ENCODE measurements around the gene MYO19. TPM values are rescaled to one million over a fixed set of nuclear protein-coding genes. Genes with fewer than 3 reads are reported as not detected.
A peak's percentile ranks its signal among the peaks of the same experiment; 100 is the strongest.

The MYO19 gene
- 37.1 TPM for total RNA-seq (ENCODE audit: insufficient read depth, low replicate concordance)

GRCh38 chr17:36534840-36535668 is at the start of gene MYO19, which contains the start of gene PIGW:
MYO19 (minus strand) TSS chr17:36534868; CDS start chr17:36532538, 2,330 bp downstream.
PIGW (plus strand) TSS chr17:36534987; CDS start chr17:36537102, 2,115 bp downstream.
- DNase-seq (ENCODE audit: low spot score) = peak; percentile 92

- no peak for DNase-seq (ENCODE audit: low spot score)
These were observed 49.1 kb upstream of the MYO19 start for GRCh38 chr17:36583787-36584186.

GRCh38 chr17:36578671-36579070 is 44.0 kb upstream of the MYO19 start:
- DNase-seq (ENCODE audit: low spot score) = no peak

GRCh38 chr17:36576793-36577192 is 42.1 kb upstream of the MYO19 start:
- no peak for DNase-seq (ENCODE audit: low spot score)

GRCh38 chr17:36575028-36575427 is 40.4 kb upstream of the MYO19 start:
- no peak for DNase-seq (ENCODE audit: low spot score)

GRCh38 chr17:36566081-36566480 is 31.4 kb upstream of the MYO19 start:
- DNase-seq (ENCODE audit: low spot score) = no peak

- DNase-seq (ENCODE audit: low spot score) = no peak
These were observed 18.8 kb upstream of the MYO19 start for GRCh38 chr17:36553459-36553858.

GRCh38 chr17:36550491-36551417 is 16.1 kb upstream of the MYO19 start:
- DNase-seq (ENCODE audit: low spot score) = no peak

GRCh38 chr17:36547776-36548175 is 13.1 kb upstream of the MYO19 start:
- DNase-seq (ENCODE audit: low spot score) = no peak

- DNase-seq (ENCODE audit: low spot score) = peak; percentile 12
These were observed 11.9 kb upstream of the MYO19 start for GRCh38 chr17:36546418-36547093.

- DNase-seq (ENCODE audit: low spot score) = peak; percentile 98
These were observed 11.1 kb upstream of the MYO19 start for GRCh38 chr17:36545465-36546417.

GRCh38 chr17:36545077-36545464 is 10.4 kb upstream of the MYO19 start:
- no peak for DNase-seq (ENCODE audit: low spot score)

- peak; percentile 96 for DNase-seq (ENCODE audit: low spot score)
These were observed 9.8 kb upstream of the MYO19 start, which contains the start of gene GGNBP2 for GRCh38 chr17:36544307-36545076. GGNBP2 (plus strand) TSS chr17:36544919; CDS start chr17:36545725, 806 bp downstream.

- DNase-seq (ENCODE audit: low spot score) = peak; percentile 50
These were observed 9.3 kb upstream of the MYO19 start for GRCh38 chr17:36544044-36544306.

GRCh38 chr17:36542755-36543154 is 8.1 kb upstream of the MYO19 start:
- no peak for DNase-seq (ENCODE audit: low spot score)

GRCh38 chr17:36540696-36541095 is 6.0 kb upstream of the MYO19 start:
- no peak for DNase-seq (ENCODE audit: low spot score)

- no peak for DNase-seq (ENCODE audit: low spot score)
These were observed 1.0 kb upstream of the MYO19 start for GRCh38 chr17:36535669-36536081.

- peak; percentile 63 for DNase-seq (ENCODE audit: low spot score)
These were observed 481 bp downstream of the MYO19 start for GRCh38 chr17:36533935-36534839.

Data from umbilical cord (tissue), 2 donors.